Embryonic facial prominence (tissue), 1 donor: ENCODE data around the gene SEPTIN8.

ENCODE experiments used
- DNase-seq: peaks from one replicate; pipeline ENCODE4 v3.0.0-alpha.2; 2016; ENCODE audit errors: extremely low spot score

The SEPTIN8 gene, protein sequence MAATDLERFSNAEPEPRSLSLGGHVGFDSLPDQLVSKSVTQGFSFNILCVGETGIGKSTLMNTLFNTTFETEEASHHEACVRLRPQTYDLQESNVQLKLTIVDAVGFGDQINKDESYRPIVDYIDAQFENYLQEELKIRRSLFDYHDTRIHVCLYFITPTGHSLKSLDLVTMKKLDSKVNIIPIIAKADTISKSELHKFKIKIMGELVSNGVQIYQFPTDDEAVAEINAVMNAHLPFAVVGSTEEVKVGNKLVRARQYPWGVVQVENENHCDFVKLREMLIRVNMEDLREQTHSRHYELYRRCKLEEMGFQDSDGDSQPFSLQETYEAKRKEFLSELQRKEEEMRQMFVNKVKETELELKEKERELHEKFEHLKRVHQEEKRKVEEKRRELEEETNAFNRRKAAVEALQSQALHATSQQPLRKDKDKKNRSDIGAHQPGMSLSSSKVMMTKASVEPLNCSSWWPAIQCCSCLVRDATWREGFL

GRCh38 chr5:132777209-132778069, at the start of gene SEPTIN8:
SEPTIN8 (minus strand) TSS chr5:132777239; CDS start chr5:132777137, 102 bp downstream.
- DNase-seq = no peak

GRCh38 chr5:132826424-132827082, 49.5 kb upstream of the SEPTIN8 start:
- no peak for DNase-seq

DNA sequence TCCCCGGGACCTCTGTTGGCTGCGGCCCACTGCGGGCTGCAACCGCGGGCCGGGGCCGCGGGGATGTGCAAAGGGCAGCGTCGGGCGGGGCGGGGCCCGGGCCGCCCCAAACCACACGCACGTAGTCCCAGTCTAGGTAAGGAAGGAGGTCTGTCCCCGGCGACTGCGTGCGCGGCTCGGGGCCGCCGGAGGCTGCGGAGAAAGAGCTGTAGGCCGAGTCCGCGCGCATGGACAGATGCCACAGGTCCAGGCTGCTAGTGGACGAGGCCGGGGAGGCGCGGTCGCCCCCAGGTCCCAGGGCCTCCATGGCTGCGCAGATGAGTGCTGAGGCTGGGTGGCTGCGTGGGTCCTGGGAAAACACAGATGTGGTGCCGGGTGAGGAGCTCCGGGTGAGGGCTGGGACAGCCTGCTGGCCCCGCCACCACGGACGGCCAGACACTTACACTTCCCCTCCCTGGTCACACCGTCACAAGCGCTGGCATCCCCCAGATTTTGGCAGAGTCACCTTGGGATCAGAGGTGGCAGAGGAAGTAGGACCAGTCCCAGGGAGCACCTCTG, 48.9 kb upstream of the SEPTIN8 start:
- DNase-seq = no peak

DNA sequence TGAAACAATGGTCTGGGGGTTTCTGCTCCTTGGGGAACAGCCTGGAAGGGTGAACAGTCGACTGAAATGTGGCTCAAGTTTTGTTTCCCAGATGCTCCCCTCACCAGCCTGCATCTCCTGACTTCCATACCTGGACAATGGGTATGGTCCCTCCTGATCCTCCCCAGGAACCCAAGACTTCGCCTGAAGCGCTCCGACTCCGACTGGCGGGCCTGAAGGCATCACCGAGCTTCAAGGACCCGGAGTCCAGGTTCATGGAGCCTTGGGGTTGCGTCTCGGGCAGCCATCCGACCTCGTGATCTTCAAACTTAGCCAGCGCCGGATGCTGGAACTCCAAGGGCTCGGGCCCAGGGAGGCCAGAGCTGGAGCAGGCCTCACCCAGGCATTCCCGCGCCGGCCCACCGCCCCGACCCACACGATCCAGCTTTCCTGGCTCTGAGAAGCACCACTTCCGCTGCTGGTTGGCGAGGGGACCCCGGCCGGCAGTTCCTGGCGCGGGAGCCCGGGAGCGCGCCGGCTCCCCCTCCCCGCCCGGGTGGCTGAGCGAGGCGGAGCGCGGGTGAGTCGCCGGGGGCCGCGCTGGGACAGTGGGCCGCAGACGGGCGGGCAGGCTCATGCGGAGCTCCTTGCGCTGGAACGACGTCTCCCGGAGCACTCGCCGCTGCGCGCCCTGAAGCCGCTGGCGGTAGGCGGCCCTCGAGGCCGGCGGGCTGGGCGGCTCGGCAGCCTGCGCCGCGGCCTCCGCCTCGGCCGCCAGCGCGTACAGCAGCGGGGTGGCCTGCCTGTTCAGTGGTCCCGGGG, 48.2 kb upstream of the SEPTIN8 start:
- no peak for DNase-seq

GRCh38 chr5:132824426-132824825, 47.4 kb upstream of the SEPTIN8 start:
- DNase-seq = no peak

GRCh38 chr5:132823481-132824050, 46.5 kb upstream of the SEPTIN8 start:
- no peak for DNase-seq

DNA sequence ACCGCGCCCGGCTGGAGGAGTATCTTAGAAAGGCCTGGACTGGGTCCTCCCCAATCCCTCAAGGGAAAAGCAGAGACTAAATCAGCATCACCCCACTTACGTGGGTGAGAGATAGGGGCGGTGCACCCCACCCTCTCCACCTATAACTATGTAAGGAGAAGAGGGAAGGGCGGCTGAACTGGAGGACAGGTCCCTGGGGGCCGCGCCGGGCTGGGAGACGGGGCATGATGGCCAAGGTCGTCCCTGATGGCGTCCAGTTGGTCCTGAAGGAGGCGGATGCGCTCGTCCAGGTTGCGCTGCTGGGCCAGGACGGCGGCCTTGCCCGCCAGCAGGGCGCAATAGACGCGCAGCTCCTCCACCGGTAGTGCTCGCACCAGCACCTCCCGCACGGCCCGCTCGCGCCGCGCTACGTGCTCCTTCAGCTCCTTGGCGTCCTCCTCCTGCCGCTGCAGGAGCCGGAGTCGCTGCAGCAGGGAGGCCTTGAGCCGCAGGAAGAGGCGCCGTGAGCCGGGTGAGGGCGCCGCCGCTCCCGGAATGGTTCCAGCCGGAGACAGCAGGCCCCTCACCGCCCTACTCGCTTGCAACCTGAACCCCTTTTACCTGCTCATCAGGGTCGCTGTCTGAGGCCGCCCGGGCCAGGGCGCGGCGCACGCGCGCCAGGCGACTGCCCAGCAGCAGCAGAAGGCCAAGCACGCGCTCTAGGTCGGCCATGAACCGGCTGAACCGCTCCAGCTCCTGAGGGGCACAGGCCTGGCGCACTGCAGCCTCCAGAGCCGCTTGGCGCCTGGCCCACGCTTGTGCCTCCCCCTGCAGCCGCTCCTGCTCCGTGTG, 45.8 kb upstream of the SEPTIN8 start:
- DNase-seq = no peak

DNA sequence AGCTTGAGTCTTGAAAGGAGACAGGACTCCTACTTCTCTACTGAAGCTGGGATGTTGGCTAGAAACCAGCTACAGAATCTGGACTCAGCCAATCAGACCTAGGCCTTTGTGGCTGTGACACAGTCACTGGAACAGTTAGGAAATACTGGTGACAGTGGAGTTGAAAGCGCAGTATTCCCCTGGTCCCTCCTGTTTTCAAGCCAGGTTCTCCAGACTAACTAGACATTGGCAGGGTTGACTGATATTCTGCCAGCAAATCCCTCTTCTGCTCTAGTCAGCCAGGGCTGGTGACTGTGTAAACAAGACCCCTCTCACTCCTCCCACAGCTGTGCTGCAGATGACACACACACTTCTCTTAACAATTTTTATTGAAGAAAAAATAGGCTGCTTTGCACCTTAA, 44.8 kb upstream of the SEPTIN8 start:
- DNase-seq = no peak

GRCh38 chr5:132821350-132821749, 44.3 kb upstream of the SEPTIN8 start:
- DNase-seq = no peak

GRCh38 chr5:132820162-132820754, 43.2 kb upstream of the SEPTIN8 start:
- peak; percentile 57 for DNase-seq

- no peak for DNase-seq
These were observed 42.4 kb upstream of the SEPTIN8 start for GRCh38 chr5:132819468-132819867.

DNA sequence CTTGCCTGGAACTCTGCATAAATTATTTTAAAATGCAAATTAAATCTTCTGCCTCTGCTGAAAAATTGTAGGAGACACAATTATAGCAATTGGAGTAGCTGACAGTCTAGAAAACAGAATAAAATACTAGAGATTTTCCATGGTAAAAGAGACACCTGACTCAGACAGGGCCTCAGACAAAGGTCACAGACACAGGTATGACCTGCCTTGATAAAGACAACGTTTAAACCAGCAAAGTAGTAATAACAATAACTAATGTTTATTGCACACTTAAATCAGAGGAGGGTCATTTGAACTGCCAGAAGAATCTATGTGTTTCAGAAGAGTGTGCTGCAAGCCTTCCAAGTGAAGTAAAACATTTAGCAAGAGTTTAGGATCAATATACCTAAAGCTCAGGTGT, 40.0 kb upstream of the SEPTIN8 start:
- no peak for DNase-seq

GRCh38 chr5:132816554-132816953, 39.5 kb upstream of the SEPTIN8 start:
- DNase-seq = no peak

DNA sequence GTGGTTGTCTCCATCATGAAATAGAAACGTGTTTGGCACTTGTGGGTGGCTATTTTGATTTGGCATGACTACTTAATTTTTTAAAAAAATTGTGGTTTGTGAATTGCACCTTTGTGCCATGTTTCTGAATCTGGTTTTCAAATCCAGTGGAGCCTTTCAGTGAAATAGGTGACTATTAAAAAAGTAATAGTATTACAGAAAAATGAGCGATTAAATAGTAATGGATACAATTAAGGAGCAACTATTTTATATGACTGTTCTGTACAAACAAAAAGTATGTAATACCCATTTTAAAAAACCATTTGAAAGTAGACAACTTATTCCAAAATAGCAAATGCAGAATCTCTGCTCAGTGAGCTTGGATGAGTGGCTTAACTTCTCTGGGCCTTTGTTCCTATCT, 39.0 kb upstream of the SEPTIN8 start:
- no peak for DNase-seq

DNA sequence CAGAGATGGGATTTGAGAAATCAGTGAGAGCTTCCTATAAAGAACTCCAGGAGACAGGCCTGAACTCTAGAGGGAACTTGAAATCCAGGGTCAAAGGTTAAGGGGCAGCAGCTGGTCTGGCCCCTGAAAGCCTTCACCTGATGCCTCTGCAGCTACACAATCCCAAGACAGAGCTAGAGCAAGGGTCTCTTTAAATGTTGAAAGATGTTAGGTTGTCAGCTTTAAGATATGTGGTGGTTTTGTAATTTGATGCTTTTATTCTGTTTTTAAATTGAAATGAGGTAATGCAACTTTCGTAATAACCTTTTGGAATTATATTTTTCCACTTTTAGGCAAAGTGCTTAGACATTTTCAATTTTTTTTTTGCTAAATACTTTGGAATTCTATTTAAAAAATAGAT, 38.4 kb upstream of the SEPTIN8 start:
- no peak for DNase-seq

DNA sequence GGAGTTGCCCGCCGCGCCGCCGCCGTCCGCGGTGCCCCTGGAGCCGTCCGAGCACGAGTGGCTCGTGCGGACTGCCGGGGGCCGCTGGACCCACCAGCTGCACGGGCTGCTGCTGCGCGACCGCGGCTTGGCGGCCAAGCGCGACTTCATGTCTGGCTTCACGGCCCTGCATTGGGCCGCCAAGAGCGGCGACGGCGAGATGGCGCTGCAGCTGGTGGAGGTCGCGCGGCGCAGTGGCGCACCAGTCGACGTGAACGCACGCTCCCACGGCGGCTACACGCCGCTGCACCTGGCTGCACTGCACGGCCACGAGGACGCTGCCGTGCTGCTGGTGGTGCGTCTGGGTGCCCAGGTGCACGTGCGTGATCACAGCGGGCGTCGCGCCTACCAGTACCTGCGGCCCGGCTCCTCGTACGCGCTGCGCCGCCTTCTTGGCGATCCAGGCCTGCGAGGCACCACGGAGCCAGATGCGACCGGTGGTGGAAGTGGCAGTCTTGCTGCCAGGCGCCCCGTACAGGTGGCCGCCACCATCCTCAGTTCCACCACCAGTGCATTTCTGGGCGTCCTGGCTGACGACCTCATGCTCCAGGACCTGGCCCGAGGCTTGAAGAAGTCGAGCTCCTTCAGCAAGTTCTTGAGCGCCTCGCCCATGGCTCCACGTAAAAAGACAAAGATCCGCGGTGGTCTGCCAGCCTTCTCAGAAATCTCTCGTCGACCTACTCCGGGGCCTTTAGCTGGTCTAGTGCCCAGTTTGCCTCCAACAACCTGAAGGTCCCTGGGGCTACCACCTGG, 37.7 kb upstream of the SEPTIN8 start:
- no peak for DNase-seq

GRCh38 chr5:132813599-132814502, 36.8 kb upstream of the SEPTIN8 start:
- no peak for DNase-seq
